Measurements from ENCODE around the gene PALLD.
"Not testable (repeated sequence)": the region's sequence is repeated elsewhere in the genome, so short reads cannot be mapped to it uniquely, and the experiment has no call there.

PALLD gene

GRCh38 chr4:168496834-168497233, at the start of gene PALLD:
PALLD (plus strand) TSS chr4:168497052.
- in situ Hi-C loops (cut with MboI; ENCODE audit: low sequenced_read_pairs): no loop called here

- in situ Hi-C loops (cut with MboI; ENCODE audit: low sequenced_read_pairs): not testable (repeated sequence)
Observed at GRCh38 chr4:168449063-168449462, 47.8 kb upstream of the PALLD start.

- in situ Hi-C loops (cut with MboI; ENCODE audit: low sequenced_read_pairs): no loop called here
Observed at GRCh38 chr4:168449719-168450452, 47.0 kb upstream of the PALLD start.

GRCh38 chr4:168451331-168451730, 45.5 kb upstream of the PALLD start:
- in situ Hi-C loops (cut with MboI; ENCODE audit: low sequenced_read_pairs): no loop called here

- in situ Hi-C loops (cut with MboI; ENCODE audit: low sequenced_read_pairs): no loop called here
Observed at GRCh38 chr4:168451744-168452390, 45.0 kb upstream of the PALLD start.

GRCh38 chr4:168453146-168453545, 43.7 kb upstream of the PALLD start:
- in situ Hi-C loops (cut with MboI; ENCODE audit: low sequenced_read_pairs): no loop called here

- in situ Hi-C loops (cut with MboI; ENCODE audit: low sequenced_read_pairs): not testable (repeated sequence)
Observed at GRCh38 chr4:168458256-168458655, 38.6 kb upstream of the PALLD start.

- in situ Hi-C loops (cut with MboI; ENCODE audit: low sequenced_read_pairs): no loop called here
Observed at GRCh38 chr4:168461821-168462220, 35.0 kb upstream of the PALLD start.

- in situ Hi-C loops (cut with MboI; ENCODE audit: low sequenced_read_pairs): no loop called here
Observed at GRCh38 chr4:168472920-168473319, 23.9 kb upstream of the PALLD start.

- in situ Hi-C loops (cut with MboI; ENCODE audit: low sequenced_read_pairs): no loop called here
Observed at GRCh38 chr4:168474660-168475320, 22.1 kb upstream of the PALLD start.

- in situ Hi-C loops (cut with MboI; ENCODE audit: low sequenced_read_pairs): no loop called here
Observed at GRCh38 chr4:168475745-168476144, 21.1 kb upstream of the PALLD start.

- in situ Hi-C loops (cut with MboI; ENCODE audit: low sequenced_read_pairs): no loop called here
Observed at GRCh38 chr4:168478868-168479267, 18.0 kb upstream of the PALLD start.

GRCh38 chr4:168480931-168481611, 15.8 kb upstream of the PALLD start:
- in situ Hi-C loops (cut with MboI; ENCODE audit: low sequenced_read_pairs): no loop called here

GRCh38 chr4:168483811-168484210, 13.0 kb upstream of the PALLD start:
- in situ Hi-C loops (cut with MboI; ENCODE audit: low sequenced_read_pairs): no loop called here

- in situ Hi-C loops (cut with MboI; ENCODE audit: low sequenced_read_pairs): no loop called here
Observed at GRCh38 chr4:168484626-168485025, 12.2 kb upstream of the PALLD start.

GRCh38 chr4:168485156-168485910, 11.5 kb upstream of the PALLD start:
- in situ Hi-C loops (cut with MboI; ENCODE audit: low sequenced_read_pairs): no loop called here

- in situ Hi-C loops (cut with MboI; ENCODE audit: low sequenced_read_pairs): no loop called here
Observed at GRCh38 chr4:168486912-168487281, 10.0 kb upstream of the PALLD start.

- in situ Hi-C loops (cut with MboI; ENCODE audit: low sequenced_read_pairs): no loop called here
Observed at GRCh38 chr4:168487282-168488035, 9.4 kb upstream of the PALLD start.

- in situ Hi-C loops (cut with MboI; ENCODE audit: low sequenced_read_pairs): no loop called here
Observed at GRCh38 chr4:168488869-168489274, 8.0 kb upstream of the PALLD start.

- in situ Hi-C loops (cut with MboI; ENCODE audit: low sequenced_read_pairs): no loop called here
Observed at GRCh38 chr4:168489616-168490015, 7.2 kb upstream of the PALLD start.

Measured in hTERT RPE-1 (cell line).